Nephron (organoid): Measurements from ENCODE around the gene SORT1.
A peak's percentile ranks its signal among the peaks of the same experiment; 100 is the strongest.

ENCODE experiments used
- H3K27ac Mint-ChIP-seq, 3 experiments: 2 replicates each; pipeline ENCODE4 v1.8.0; 2020; ENCODE audit warnings: mixed read lengths in 3 of 3, mild to moderate bottlenecking in 2 of 3, moderate library complexity in 1 of 3
- H3K27me3 Mint-ChIP-seq: 2 replicates; pipeline ENCODE4 v1.8.0; 2021; ENCODE audit warnings: low read depth, mild to moderate bottlenecking, moderate library complexity, mixed read lengths
- H3K36me3 Mint-ChIP-seq: 2 replicates; pipeline ENCODE4 v1.8.0; 2020; ENCODE audit warnings: low read depth, mixed read lengths
- H3K4me1 Mint-ChIP-seq: 2 replicates; pipeline ENCODE4 v1.8.0; 2020; ENCODE audit warnings: mixed read lengths
- H3K4me3 Mint-ChIP-seq, 3 experiments: 2 replicates each; pipeline ENCODE4 v1.8.0; 2020; ENCODE audit warnings: mild to moderate bottlenecking in 3 of 3, mixed read lengths in 3 of 3, moderate library complexity in 2 of 3
- H3K9me3 Mint-ChIP-seq: 2 replicates; pipeline ENCODE4 v1.8.0; 2020; ENCODE audit warnings: mixed read lengths
- CTCF ChIP-seq, 3 experiments: fragments of 200-600 bp; sonication (generic); IDR thresholded peaks; one replicate each; pipeline ENCODE4 v1.5.0; 2021; ENCODE audit warnings: antibody characterized with exemption in 3 of 3; ENCODE audit not compliant: unreplicated experiment in 3 of 3

Gene SORT1

DNA sequence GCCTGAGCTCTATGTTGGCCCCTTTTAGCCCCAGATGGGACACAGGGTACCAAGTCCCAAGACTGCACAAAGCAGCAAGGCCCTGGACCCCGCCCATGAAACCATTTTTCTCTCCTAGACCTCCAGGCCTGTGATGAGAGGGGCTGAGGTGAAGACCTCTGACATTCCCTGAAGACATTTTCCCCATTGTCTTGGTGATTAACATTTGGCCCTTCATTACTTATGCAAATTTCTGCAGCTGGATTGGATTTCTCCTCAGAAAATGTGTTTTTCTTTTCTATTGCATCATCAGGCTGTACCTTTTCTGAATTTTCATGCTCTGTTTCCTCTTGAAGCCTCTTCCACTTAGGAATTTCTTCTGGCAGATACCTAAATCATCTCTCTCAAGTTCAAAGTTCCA, 36.8 kb upstream of the SORT1 start:
- Mint-ChIP-seq H3K9me3 (peaks cover 8% of the 10 kb centered on the region), H3K27ac (no peak overlapping the region), H3K4me3 (no peak overlapping the region), H3K4me1 (no peaks in the 10 kb centered on the region), H3K36me3 (no peaks in the 10 kb centered on the region), H3K27me3 (no peaks in the 10 kb centered on the region)
- TF ChIP-seq CTCF (IDR thresholded peaks at IDR 0.05; ENCODE audit: unreplicated experiment in 3 of 3), result no peak

DNA sequence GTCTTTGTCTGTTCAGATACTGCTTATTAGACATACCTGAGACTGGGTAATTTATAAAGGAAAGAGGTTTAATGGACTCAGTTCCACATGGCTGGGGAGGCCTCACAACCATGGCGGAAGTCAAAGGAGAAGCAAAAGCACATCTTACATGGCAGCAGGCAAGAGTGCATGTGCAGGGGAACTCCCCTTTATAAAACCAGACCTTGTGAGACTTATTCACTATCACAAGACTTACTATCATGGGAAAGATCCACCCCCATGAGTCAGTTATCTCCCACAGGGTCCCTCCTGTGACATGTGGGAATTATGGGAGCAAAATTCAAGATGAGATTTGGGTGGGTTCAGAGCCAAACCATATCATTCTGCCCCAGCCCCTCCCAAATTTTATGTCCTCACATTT, 35.6 kb upstream of the SORT1 start:
- H3K27ac Mint-ChIP-seq, result no peak overlapping the region
- H3K4me3 Mint-ChIP-seq, result no peak overlapping the region
- no peaks in the 10 kb centered on the region for H3K36me3 Mint-ChIP-seq
- no peaks in the 10 kb centered on the region for H3K4me1 Mint-ChIP-seq
- peaks cover 8% of the 10 kb centered on the region for H3K9me3 Mint-ChIP-seq
- no peak for TF ChIP-seq CTCF (IDR thresholded peaks at IDR 0.05; ENCODE audit: unreplicated experiment in 3 of 3)
- no peaks in the 10 kb centered on the region for H3K27me3 Mint-ChIP-seq

DNA sequence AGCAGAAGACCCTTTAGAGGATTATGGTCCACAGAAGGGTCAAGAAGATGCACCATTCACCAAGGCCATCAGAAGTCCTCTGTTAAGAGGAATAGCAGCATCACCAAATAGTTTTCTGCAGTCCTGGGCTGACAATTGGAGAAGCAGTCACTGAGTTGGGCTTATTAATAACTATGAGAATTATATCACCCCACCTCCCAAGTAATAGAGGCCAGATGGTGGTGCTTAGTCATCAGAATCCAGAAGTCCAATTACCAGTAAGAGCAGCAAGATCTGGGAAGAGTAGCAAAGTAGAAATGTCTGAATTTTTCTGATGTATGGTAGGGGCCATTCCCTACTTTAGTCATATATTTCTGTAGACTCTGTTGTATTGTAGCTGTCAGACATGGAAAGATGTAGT, 34.6 kb upstream of the SORT1 start:
- H3K9me3 Mint-ChIP-seq, result peaks cover 8% of the 10 kb centered on the region
- no peak for TF ChIP-seq CTCF (IDR thresholded peaks at IDR 0.05; ENCODE audit: unreplicated experiment in 3 of 3)
- H3K36me3 Mint-ChIP-seq, result no peaks in the 10 kb centered on the region
- H3K27me3 Mint-ChIP-seq, result no peaks in the 10 kb centered on the region
- no peak overlapping the region for H3K4me3 Mint-ChIP-seq
- H3K4me1 Mint-ChIP-seq, result peaks cover 4% of the 10 kb centered on the region
- no peak overlapping the region for H3K27ac Mint-ChIP-seq

DNA sequence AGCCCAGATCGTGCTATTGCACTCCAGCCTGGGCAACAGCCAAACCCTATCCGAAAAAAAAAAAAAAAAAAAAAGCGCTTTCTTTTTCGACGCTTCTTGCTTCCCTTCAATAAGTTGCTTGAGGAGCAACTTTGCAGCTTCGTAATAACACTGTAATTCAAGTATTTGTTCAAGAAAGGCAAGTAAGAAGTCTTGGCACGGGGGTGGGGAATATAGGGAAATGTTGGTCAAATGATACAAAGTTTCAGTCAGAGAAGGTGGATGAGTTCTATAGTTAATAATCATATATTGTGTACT, 29.4 kb upstream of the SORT1 start:
- no peak for TF ChIP-seq CTCF (IDR thresholded peaks at IDR 0.05; ENCODE audit: unreplicated experiment in 3 of 3)
- Mint-ChIP-seq H3K27me3 (no peaks in the 10 kb centered on the region), H3K9me3 (no peaks in the 10 kb centered on the region), H3K4me1 (peaks cover 28% of the 10 kb centered on the region), H3K27ac (peak overlapping the region; percentile 59 to 97 (median 87)), H3K4me3 (peak overlapping the region; percentile 97 to 99 (median 99)), H3K36me3 (peaks cover 10% of the 10 kb centered on the region)

DNA sequence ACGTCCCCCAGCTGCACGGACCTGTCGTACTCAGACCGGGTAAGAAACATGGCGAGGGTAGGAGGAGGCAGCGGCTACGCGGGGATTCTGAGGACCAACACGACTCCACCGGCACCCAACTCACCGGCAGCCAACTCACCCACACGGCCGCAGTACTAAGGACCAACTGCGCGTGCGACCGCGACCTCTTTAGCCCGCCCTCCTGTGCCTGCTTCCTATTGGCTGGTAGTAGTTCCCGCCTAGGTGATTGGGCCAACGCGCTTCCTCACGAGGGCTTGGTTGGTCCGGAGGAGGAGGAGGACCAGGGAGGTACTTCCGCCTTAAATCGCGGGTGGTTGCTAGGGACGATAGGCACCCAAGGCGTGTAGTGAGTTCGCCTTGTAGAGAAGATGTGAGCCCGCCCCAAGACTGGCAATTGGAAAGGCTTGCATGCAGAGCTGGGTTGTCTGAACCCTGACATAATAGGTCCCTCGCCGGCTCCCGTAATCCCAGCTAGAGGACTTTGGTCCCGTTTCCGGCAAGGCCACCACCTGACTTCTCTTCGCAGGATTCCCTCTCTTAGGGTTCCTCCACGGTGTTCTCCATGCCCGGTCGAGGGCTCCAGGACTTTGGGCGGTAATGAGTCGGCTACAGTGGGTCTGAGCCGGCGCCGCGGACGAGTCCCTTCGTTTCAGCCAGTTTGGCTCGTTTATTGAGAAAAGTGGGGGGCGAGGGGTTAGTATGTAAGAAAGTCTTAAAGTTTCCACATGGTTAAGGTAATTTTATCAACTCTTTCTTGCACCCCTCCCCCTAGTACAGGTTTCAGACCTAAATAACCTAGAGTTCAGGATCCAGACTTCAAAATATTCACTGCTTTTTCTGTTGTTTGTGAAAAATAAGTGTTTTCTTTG, 28.8 kb upstream of the SORT1 start, which contains the start of gene PSMA5:
TSS of gene PSMA5 (minus strand) at position 168 of the 890 bp plus-strand sequence. CDS start at position 50, 118 bp downstream.
- H3K36me3 Mint-ChIP-seq, result peaks cover 14% of the 10 kb centered on the region
- H3K27ac Mint-ChIP-seq, result peak within 1 kb of the TSS; percentile 87 to 97 (median 97)
- no peaks in the 10 kb centered on the region for H3K9me3 Mint-ChIP-seq
- peak within 1 kb of the TSS; percentile 97 to 99 (median 99) for H3K4me3 Mint-ChIP-seq
- TF ChIP-seq CTCF (IDR thresholded peaks at IDR 0.05; ENCODE audit: unreplicated experiment in 3 of 3), result no peak
- H3K4me1 Mint-ChIP-seq, result peaks cover 28% of the 10 kb centered on the region
- no peaks in the 10 kb centered on the region for H3K27me3 Mint-ChIP-seq
